Stomach (tissue), 9 donors: ENCODE measurements around the gene TMEM221. TPM values are rescaled to one million over a fixed set of nuclear protein-coding genes. Genes with fewer than 3 reads are reported as not detected.

Experiments
- DNase-seq, 2 donors: peaks; one replicate each; pipeline versions ENCODE4 v3.0.0 to v3.0.0-alpha.2; 2013 to 2019
- H3K27ac ChIP-seq, 5 donors: fragments of 200-600 bp in 4 of 5; sonication (generic) in 4 of 5; one replicate each; pipeline ENCODE4 v1.5.1; 2013 to 2019; ENCODE audit warnings: mild to moderate bottlenecking in 1 of 5, moderate library complexity in 1 of 5
- H3K27me3 ChIP-seq, 3 donors: fragments of 200-600 bp; sonication (generic); one replicate each; pipeline ENCODE4 v1.5.1; 2017 to 2019; ENCODE audit warnings: mixed run types in 1 of 3
- H3K36me3 ChIP-seq, 4 donors: fragments of 200-600 bp; sonication (generic); 1 replicate in 3 of 4; 2 replicates in 1 of 4; pipeline ENCODE4 v1.5.1; 2016 to 2019
- H3K4me1 ChIP-seq, 4 donors: fragments of 200-600 bp; sonication (generic); one replicate each; pipeline ENCODE4 v1.5.1; 2016 to 2019
- H3K4me3 ChIP-seq, 4 donors: fragments of 200-600 bp; sonication (generic) in 3 of 4; one replicate each; pipeline ENCODE4 v1.5.1; 2016 to 2019; ENCODE audit warnings: mild to moderate bottlenecking in 1 of 4
- H3K9me3 ChIP-seq, 4 donors: fragments of 200-600 bp; sonication (generic); one replicate each; pipeline ENCODE4 v1.5.1; 2016 to 2019
- EP300 ChIP-seq: sonication (generic); formaldehyde crosslinking; IDR thresholded peaks from one replicate; pipeline ENCODE4 v1.6.1; 2017; ENCODE audit warnings: antibody characterized with exemption
- POLR2A ChIP-seq, 4 donors: fragments of 450-650 bp; IDR thresholded peaks; one replicate each; pipeline ENCODE4 v1.6.1; 2016; ENCODE audit warnings: antibody characterized with exemption in 4 of 4, control low read depth in 2 of 4, mild to moderate bottlenecking in 1 of 4, moderate library complexity in 1 of 4
- POLR2AphosphoS5 ChIP-seq, 3 donors: sonication (generic); formaldehyde crosslinking; IDR thresholded peaks; one replicate each; pipeline ENCODE4 v1.6.1; 2016; ENCODE audit warnings: antibody characterized with exemption in 3 of 3
- WGBS, 5 donors: extraction: QIAGEN DNeasy Blood & Tissue Kit in 3 of 5; methylation state at CpG; one replicate each; pipeline versions ENCODE4 v1.1.5 to v1.1.7; 2013 to 2018; 5-methylcytosine and 5-hydroxymethylcytosine counted together
- intact Hi-C: fragments of 100-400 bp; cut with DNase I; formaldehyde crosslinking; loops from one replicate; pipeline ENCODE4 v1.15.1; 2023; ENCODE audit warnings: low total_unique reads
- polyA plus RNA-seq, 3 donors: library from polyadenylated mRNA; stranded (reverse); fragments of 200-250 nt; gene quantifications; one replicate each; pipeline ENCODE4 v1.2.3, GENCODE V29; 2013
- total RNA-seq, 5 donors: library from RNA; depleted of rRNA; stranded (reverse); fragments of >200 nt; gene quantifications; one replicate each; pipeline versions ENCODE4 v1.1.0 to v1.2.3, GENCODE V29; 2014 to 2016
- TF ChIP-seq, protein P1 (sequence below), 7 experiments: fragments of 450-650 bp in 4 of 7; fragments of 200-600 bp in 3 of 7; sonication (generic) in 3 of 7; IDR thresholded peaks; one replicate each; pipeline ENCODE4 v1.5.1; 2016 to 2019; ENCODE audit warnings: antibody characterized with exemption in 7 of 7, control low read depth in 2 of 7, mild to moderate bottlenecking in 1 of 7
- donor health status: healthy with polysubstance abuse.
- donor health status: Bipolar disorder and iron deficiency.
- donor health status: healthy.

TMEM221 gene
- total and polyA plus RNA-seq, 8 donors = 0.20 TPM; not detected in 7

DNA sequence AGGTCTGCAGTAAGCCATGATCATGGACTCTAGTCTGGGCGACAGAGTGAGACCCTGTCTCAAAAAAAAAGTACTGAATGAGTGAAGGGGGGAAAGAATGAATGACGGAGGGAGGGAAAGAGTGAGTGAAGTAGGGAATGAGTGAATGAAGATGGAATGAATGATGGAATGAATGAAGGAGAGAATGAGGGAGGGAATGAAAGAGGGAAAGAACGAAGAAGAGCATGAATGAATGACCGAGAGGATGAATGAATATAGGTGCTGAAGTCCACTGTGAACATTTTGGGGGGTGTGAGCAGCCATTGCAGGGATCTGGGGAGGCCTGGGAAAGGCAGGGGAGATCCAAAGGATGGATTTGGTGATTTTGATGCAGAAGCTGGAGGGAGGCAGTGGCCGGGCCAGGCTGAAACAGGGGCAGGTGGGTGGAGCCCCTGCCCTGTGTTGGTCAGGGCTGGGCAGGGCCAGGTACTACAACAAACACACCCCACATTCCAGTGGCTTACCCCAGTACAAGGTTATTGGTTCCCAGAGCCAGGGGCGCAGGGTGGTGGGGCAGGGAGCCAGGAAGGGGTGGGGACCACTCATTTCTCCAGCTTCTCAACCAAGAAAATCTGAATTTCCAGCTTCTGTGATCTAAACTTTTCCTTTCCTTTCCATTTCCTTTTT lies 36.2 kb upstream of the TMEM221 start:
- Histone ChIP-seq H3K36me3 (peaks cover 0 to 27% (median 19%) of the 10 kb centered on the region in 4 donors), H3K27ac (peak overlapping the region in 1 of 5 donors; percentile 22), H3K4me3 (no peak overlapping the region), H3K9me3 (no peaks in the 10 kb centered on the region), H3K4me1 (peaks cover 9 to 47% (median 29%) of the 10 kb centered on the region in 4 donors), H3K27me3 (no peaks in the 10 kb centered on the region)
- WGBS, 5 donors = 67 to 85% (median 76%) methylated on average over 6 of the region's 6 CpGs
- intact Hi-C loops = no loop called here
- DNase-seq = peak in 1 of 2 donors; percentile 67
- TF ChIP-seq, protein P1, sequence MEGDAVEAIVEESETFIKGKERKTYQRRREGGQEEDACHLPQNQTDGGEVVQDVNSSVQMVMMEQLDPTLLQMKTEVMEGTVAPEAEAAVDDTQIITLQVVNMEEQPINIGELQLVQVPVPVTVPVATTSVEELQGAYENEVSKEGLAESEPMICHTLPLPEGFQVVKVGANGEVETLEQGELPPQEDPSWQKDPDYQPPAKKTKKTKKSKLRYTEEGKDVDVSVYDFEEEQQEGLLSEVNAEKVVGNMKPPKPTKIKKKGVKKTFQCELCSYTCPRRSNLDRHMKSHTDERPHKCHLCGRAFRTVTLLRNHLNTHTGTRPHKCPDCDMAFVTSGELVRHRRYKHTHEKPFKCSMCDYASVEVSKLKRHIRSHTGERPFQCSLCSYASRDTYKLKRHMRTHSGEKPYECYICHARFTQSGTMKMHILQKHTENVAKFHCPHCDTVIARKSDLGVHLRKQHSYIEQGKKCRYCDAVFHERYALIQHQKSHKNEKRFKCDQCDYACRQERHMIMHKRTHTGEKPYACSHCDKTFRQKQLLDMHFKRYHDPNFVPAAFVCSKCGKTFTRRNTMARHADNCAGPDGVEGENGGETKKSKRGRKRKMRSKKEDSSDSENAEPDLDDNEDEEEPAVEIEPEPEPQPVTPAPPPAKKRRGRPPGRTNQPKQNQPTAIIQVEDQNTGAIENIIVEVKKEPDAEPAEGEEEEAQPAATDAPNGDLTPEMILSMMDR (IDR thresholded peaks at IDR 0.05) = no peak
- TF ChIP-seq EP300 = no peak
- no peak for TF ChIP-seq POLR2A (IDR thresholded peaks at IDR 0.05)
- no peak for TF ChIP-seq POLR2AphosphoS5 (IDR thresholded peaks at IDR 0.05)

DNA sequence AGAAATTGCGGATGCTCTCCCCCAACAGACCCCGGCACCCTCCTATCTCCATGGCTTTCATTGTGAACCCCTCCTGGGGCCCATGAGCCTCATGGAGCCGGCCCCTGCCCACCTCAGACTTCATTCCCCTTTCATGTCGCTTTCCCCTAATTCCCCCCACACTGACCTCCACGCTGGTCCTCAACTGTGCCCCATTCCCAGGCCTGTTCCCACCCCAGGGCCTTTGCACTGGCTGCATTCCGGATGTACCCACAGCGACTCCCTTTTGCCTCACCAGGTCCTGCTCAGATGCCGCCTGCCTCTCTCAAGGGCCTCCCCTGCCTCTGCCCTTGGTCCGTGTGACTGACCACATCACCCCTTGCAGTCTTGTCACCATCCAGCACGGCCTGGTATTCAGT lies 35.1 kb upstream of the TMEM221 start:
- WGBS, 5 donors = 94 to 98% (median 95%) methylated on average over 10 of the region's 10 CpGs
- TF ChIP-seq EP300 (no peak), POLR2AphosphoS5 (IDR thresholded peaks at IDR 0.05) (no peak), POLR2A (IDR thresholded peaks at IDR 0.05) (no peak)
- H3K4me3 ChIP-seq = no peak overlapping the region
- no peak for DNase-seq
- intact Hi-C loops = no loop called here
- H3K27ac ChIP-seq = no peak overlapping the region
- peaks cover 7 to 37% (median 20%) of the 10 kb centered on the region in 4 donors for H3K4me1 ChIP-seq
- H3K27me3 ChIP-seq = no peaks in the 10 kb centered on the region
- H3K36me3 ChIP-seq = peaks cover 0 to 27% (median 19%) of the 10 kb centered on the region in 4 donors
- no peaks in the 10 kb centered on the region for H3K9me3 ChIP-seq

DNA sequence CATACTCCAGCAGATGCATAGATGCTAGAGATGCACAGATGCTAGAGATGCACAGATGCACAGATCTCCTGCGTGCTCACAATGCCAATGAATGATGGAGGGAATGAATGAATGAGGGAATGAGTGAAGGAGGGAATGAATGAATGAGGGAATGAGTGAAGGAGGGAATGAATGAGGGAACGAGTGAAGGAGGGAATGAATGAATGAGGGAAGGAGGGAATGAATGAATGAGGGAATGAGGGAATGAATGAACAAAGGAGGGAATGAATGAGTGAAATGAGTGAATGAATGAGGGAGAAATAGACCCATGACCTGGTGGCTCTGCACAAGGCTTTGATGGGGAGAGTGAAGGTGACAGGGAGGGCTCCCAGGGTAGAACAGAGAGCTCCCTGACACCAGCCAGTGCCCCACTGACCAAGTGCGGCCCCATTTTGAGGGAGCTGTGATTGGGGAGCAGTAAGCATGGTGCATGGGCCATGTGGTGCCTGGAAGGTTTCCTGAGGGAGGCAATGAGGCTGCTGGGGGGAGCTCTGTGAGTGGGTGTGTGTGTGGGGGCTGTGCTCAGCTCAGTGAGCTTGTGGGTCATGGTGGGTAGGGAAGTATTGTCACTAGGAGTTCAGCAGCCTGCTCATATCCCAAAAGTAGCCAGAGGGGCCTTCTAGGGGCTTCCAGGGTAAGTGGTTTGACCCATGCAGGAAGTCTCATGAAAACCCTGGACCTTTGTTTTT lies 34.6 kb upstream of the TMEM221 start:
- WGBS, 5 donors = 78 to 85% (median 83%) methylated on average over 3 of the region's 3 CpGs
- no peak for DNase-seq

DNA sequence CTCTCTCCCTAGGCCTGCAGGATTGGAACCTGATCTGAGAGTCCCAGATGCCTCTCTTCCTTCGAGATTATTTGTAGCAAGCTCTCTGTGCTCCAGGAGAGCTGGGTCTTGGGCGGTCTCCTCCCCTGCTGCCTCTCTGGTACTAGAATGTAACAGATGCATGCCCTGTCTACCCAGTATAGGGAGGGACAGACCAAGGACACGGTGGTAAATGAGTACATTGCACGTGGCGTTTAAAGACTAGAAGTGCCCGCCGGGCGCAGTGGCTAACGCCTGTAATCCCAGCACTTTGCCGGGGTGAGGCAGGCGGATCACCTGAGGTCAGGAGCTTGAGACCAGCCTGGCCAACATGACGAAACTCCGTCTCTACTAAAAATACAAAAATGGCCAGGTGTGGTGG lies 33.5 kb upstream of the TMEM221 start:
- 82 to 92% (median 88%) methylated on average over 13 of the region's 13 CpGs for WGBS, 5 donors
- no peak for TF ChIP-seq POLR2A (IDR thresholded peaks at IDR 0.05)
- TF ChIP-seq, protein P1 (IDR thresholded peaks at IDR 0.05) = no peak
- TF ChIP-seq POLR2AphosphoS5 (IDR thresholded peaks at IDR 0.05) = no peak
- TF ChIP-seq EP300 = no peak

More for the DNA sequence above, 34.6 kb upstream of the TMEM221 start:
- Histone ChIP-seq H3K27ac (no peak overlapping the region), H3K4me1 (peaks cover 1 to 32% (median 14%) of the 10 kb centered on the region in 4 donors), H3K4me3 (no peak overlapping the region), H3K27me3 (no peaks in the 10 kb centered on the region), H3K9me3 (no peaks in the 10 kb centered on the region), H3K36me3 (peaks cover 0 to 22% (median 19%) of the 10 kb centered on the region in 4 donors)
- intact Hi-C loops = no loop called here
- no peak for TF ChIP-seq POLR2AphosphoS5 (IDR thresholded peaks at IDR 0.05)
- TF ChIP-seq, protein P1 (IDR thresholded peaks at IDR 0.05) = no peak
- TF ChIP-seq POLR2A (IDR thresholded peaks at IDR 0.05) = no peak
- TF ChIP-seq EP300 = no peak

More for the DNA sequence above, 33.5 kb upstream of the TMEM221 start:
- Histone ChIP-seq H3K9me3 (no peaks in the 10 kb centered on the region), H3K36me3 (peaks cover 0 to 13% (median 10%) of the 10 kb centered on the region in 4 donors), H3K27ac (no peak overlapping the region), H3K4me3 (no peak overlapping the region), H3K4me1 (peaks cover 0 to 24% (median 8%) of the 10 kb centered on the region in 4 donors), H3K27me3 (no peaks in the 10 kb centered on the region)
- intact Hi-C loops = no loop called here
- no peak for DNase-seq
